Ectodermal cell (in vitro differentiated cells): ENCODE measurements around the gene GSTT4.
"Not testable (repeated sequence)": the region's sequence is repeated elsewhere in the genome, so short reads cannot be mapped to it uniquely, and the experiment has no call there.

Source experiments
- H3K27ac ChIP-seq: 2 replicates; pipeline ENCODE4 v1.7.0; 2013; ENCODE audit warnings: mild to moderate bottlenecking, low read depth, low read length; ENCODE audit not compliant: insufficient read depth, poor library complexity, severe bottlenecking
- H3K27me3 ChIP-seq: 2 replicates; pipeline ENCODE4 v1.7.0; 2013; ENCODE audit warnings: mild to moderate bottlenecking, low read length; ENCODE audit not compliant: insufficient read depth, control insufficient read depth, poor library complexity, severe bottlenecking
- H3K36me3 ChIP-seq: one replicate; pipeline ENCODE4 v1.7.0; 2013; ENCODE audit warnings: low read length; ENCODE audit not compliant: control insufficient read depth, insufficient read depth
- H3K4me1 ChIP-seq: one replicate; pipeline ENCODE4 v1.7.0; 2013; ENCODE audit warnings: low read length; ENCODE audit not compliant: control insufficient read depth, insufficient read depth
- H3K4me3 ChIP-seq: 2 replicates; pipeline ENCODE4 v1.7.0; 2013; ENCODE audit warnings: low read depth, low read length, control low read depth; ENCODE audit not compliant: insufficient read depth
- H3K9me3 ChIP-seq: 2 replicates; pipeline ENCODE4 v1.7.0; 2013; ENCODE audit warnings: mild to moderate bottlenecking, low read length, moderate library complexity; ENCODE audit not compliant: control insufficient read depth
- WGBS, 2 experiments: methylation state at CpG; one replicate each; pipeline ENCODE4 v1.1.7; 2013; ENCODE audit warnings: missing lambda C conversion rate in 2 of 2; 5-methylcytosine and 5-hydroxymethylcytosine counted together

Gene GSTT4

GRCh38 chr22:23955886-23956285 lies 49.4 kb downstream of the GSTT4 start:
- H3K27ac ChIP-seq, H3K4me1 ChIP-seq, H3K4me3 ChIP-seq, H3K9me3 ChIP-seq, H3K27me3 ChIP-seq, H3K36me3 ChIP-seq: not testable (repeated sequence)
- WGBS, 2 experiments, result 44 to 56% methylated on average over 6 to 7 of the region's 8 CpGs

GRCh38 chr22:23954991-23955305 lies 50.3 kb downstream of the GSTT4 start:
- H3K36me3 ChIP-seq, H3K4me3 ChIP-seq, H3K4me1 ChIP-seq, H3K9me3 ChIP-seq, H3K27ac ChIP-seq, H3K27me3 ChIP-seq: not testable (repeated sequence)
- WGBS, 2 experiments, result 72 to 81% methylated on average over 5 of the region's 6 CpGs

- H3K4me3 ChIP-seq, H3K4me1 ChIP-seq, H3K9me3 ChIP-seq, H3K36me3 ChIP-seq, H3K27me3 ChIP-seq, H3K27ac ChIP-seq: not testable (repeated sequence)
- 80 to 83% methylated on average over 8 of the region's 8 CpGs for WGBS, 2 experiments
Observed at GRCh38 chr22:23954193-23954990, 50.9 kb downstream of the GSTT4 start.

DNA sequence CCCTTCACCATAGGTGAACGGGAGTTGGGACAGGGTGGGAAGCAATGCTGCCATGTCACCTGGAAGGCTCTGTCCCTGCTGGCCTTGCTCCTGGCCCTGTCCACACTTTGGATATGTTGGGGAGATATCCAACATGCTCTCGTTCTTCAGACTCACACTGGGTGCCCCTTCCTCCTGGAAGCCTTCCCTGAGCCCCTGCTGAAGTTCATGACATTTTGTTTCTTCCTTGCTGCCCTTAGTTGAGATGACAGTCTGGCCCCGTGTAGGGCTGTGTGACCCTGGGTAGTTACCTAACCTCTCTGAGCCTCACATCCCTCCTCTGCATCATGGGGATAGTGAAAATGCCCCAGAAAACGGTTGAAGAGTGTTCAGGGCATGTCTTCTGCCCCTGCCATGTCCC lies 51.8 kb downstream of the GSTT4 start:
- H3K27ac ChIP-seq, H3K27me3 ChIP-seq, H3K36me3 ChIP-seq, H3K9me3 ChIP-seq, H3K4me3 ChIP-seq, H3K4me1 ChIP-seq: not testable (repeated sequence)
- WGBS, 2 experiments, result 82 to 85% methylated on average over 3 of the region's 4 CpGs

DNA sequence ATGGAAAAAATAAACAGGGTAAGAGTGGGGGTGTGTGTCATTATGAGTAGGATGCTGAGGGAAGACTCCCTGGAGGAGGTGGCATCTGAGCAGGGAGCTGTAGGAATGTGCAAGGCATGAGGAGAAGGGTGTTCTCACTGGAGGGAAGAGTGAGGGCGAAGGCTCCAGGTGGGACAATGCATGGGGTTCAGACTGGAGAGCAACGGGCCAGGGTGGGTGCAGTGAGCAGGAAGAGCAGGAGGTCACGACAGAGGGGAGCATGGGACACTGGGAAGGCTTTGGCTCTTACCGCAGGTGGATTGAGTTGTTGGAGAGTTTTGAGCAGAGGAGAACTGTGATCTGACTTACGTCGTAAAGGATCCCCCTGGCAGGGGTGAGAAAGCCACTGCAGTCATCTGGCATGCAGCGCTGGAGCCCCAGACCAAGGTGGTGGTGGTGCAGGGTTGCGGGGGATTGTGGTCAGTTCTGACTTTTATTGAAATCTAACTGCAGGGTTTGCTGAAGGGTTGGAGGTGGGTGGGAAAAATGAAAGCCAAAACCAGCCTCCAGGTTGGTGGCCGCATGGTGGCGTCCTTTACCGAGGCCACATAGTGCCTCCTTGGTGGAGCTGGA lies 52.4 kb downstream of the GSTT4 start:
- H3K36me3 ChIP-seq, H3K27ac ChIP-seq, H3K27me3 ChIP-seq, H3K9me3 ChIP-seq, H3K4me3 ChIP-seq, H3K4me1 ChIP-seq: not testable (repeated sequence)
- WGBS, 2 experiments, result 77 to 78% methylated on average over 11 of the region's 11 CpGs

- not testable (repeated sequence) for H3K9me3 ChIP-seq, H3K4me3 ChIP-seq, H3K36me3 ChIP-seq, H3K27ac ChIP-seq, H3K27me3 ChIP-seq, H3K4me1 ChIP-seq
- WGBS, 2 experiments, result 76 to 82% methylated on average over 2 of the region's 2 CpGs
Observed at GRCh38 chr22:23951383-23951782, 53.9 kb downstream of the GSTT4 start.

- H3K4me1 ChIP-seq, H3K4me3 ChIP-seq, H3K36me3 ChIP-seq, H3K9me3 ChIP-seq, H3K27me3 ChIP-seq, H3K27ac ChIP-seq: not testable (repeated sequence)
- 86 to 89% methylated on average over 15 to 17 of the region's 18 CpGs for WGBS, 2 experiments
Observed at GRCh38 chr22:23949764-23950163, 55.5 kb downstream of the GSTT4 start.
